Measurements from ENCODE around the gene USH1C. TPM values are rescaled to one million over a fixed set of nuclear protein-coding genes. Genes with fewer than 3 reads are reported as not detected.

The USH1C gene
- total and polyA plus RNA-seq, 2 of the 13 experiments (the other 11 are each of a cell fraction or from before 2014, with no cell fraction given): not detected

GRCh38 chr11:17524221-17524620 lies 20.0 kb downstream of the USH1C start (continued):
- no peak for TF ChIP-seq ZHX2 (IDR thresholded peaks at IDR 0.05; ENCODE audit: low read depth)
- TF ChIP-seq ZHX2 (CRISPR knock-in tag; IDR thresholded peaks at IDR 0.05; ENCODE audit: borderline replicate concordance): no peak

- in situ Hi-C loops (cut with HindIII; ENCODE audit: extremely low pct_ligation_motif_present, low pct_unique_long_range_greater_than_20kb): loop anchor here (25.0 kb wide), 1 partner anchor 285 kb away; no protein-coding TSS in a partner anchor
- no peak overlapping the region for H3K4me3 ChIP-seq (replicated peaks in 1 of 3; ENCODE audit: insufficient read depth in 1 of 3, low read depth in 2 of 3, low read length in 3 of 3)
- no peak overlapping the region for H2AFZ ChIP-seq (ENCODE audit: low read length)
- CTCF ChIA-PET (ENCODE audit: low intra/inter-chr PET ratio, low total read pairs): no interaction called here
- no TSS peak for BruUV-seq (replicated peaks)
- no peaks in the 10 kb centered on the region for H3K4me1 ChIP-seq (ENCODE audit: insufficient read depth, low read length)
- H3K36me3 ChIP-seq (replicated peaks in 1 of 2; ENCODE audit: control insufficient read depth in 1 of 2, insufficient read depth in 2 of 2, low read length in 2 of 2): no peaks in the 10 kb centered on the region
- H3K9ac ChIP-seq (ENCODE audit: insufficient read depth, low read depth, low read length): no peak overlapping the region
- POLR2A ChIA-PET: no interaction called here
- DNase-seq (ENCODE audit: low spot score) (no peak), ATAC-seq (no peak), FAIRE-seq (no peak)
- no peaks in the 10 kb centered on the region for H4K20me1 ChIP-seq (ENCODE audit: insufficient read depth, low read length)
- H3K79me2 ChIP-seq (ENCODE audit: insufficient read depth, low read length): no peaks in the 10 kb centered on the region
- H3K27me3 ChIP-seq (ENCODE audit: control insufficient read depth in 1 of 2, insufficient read depth in 2 of 2, low read length in 2 of 2): peaks cover 0 to 4% of the 10 kb centered on the region in 2 experiments; a peak in 2 of 5 replicates
- no peak overlapping the region for H3K27ac ChIP-seq (ENCODE audit: extremely low read length, insufficient read depth, low read length)
- 46% methylated on average over 4 of the region's 17 CpGs for WGBS (ENCODE audit: low lambda C conversion rate)
- intact Hi-C loops (cut with micrococcal nuclease; ENCODE audit: unreplicated experiment): no loop called here
- no peak overlapping the region for H3K4me2 ChIP-seq (ENCODE audit: low read depth, low read length)
- H3K9me3 ChIP-seq (ENCODE audit: low read length): no peaks in the 10 kb centered on the region
- TF ChIP-seq FIP1L1 (IDR thresholded peaks at IDR 0.05; ENCODE audit: borderline replicate concordance, insufficient read depth, low read depth, low read length) (no peak), ZNF572 (CRISPR knock-in tag; IDR thresholded peaks at IDR 0.05) (no peak), ZNF143 (CRISPR knock-in tag; IDR thresholded peaks at IDR 0.05) (no peak), FOXA3 (CRISPR knock-in tag; IDR thresholded peaks at IDR 0.05) (no peak), PAX8 (CRISPR knock-in tag; IDR thresholded peaks at IDR 0.05; ENCODE audit: borderline replicate concordance) (no peak), ZNF878 (CRISPR knock-in tag; IDR thresholded peaks at IDR 0.05) (no peak), SPEN (CRISPR knock-in tag; IDR thresholded peaks at IDR 0.05; ENCODE audit: low read depth) (no peak), ZNF44 (CRISPR knock-in tag; IDR thresholded peaks at IDR 0.05) (no peak), EZH2 (conservative IDR thresholded peaks at IDR 0.05; ENCODE audit: low read depth, low read length) (no peak), GFI1 (CRISPR knock-in tag; IDR thresholded peaks at IDR 0.05; ENCODE audit: borderline replicate concordance) (no peak)
- TF ChIP-seq, protein P1, sequence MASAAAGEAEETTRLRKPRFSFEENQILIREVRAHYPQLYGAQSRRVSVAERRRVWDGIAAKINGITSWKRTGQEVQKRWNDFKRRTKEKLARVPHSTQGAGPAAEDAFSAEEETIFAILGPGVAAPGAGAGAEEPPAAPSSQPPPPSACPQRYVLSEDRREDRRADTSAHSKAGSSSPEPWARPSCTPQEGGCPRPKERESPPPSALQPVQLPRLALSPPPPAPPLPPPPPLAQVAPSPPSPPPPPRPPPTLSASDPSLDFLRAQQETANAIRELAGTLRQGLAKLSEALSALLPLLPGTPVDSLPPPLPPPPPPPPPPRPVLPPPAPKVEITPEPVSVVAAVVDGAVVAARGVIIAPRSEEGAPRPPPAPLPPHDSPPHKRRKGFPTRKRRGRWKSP (CRISPR knock-in tag; IDR thresholded peaks at IDR 0.05): no peak
- TF ChIP-seq, protein P2, sequence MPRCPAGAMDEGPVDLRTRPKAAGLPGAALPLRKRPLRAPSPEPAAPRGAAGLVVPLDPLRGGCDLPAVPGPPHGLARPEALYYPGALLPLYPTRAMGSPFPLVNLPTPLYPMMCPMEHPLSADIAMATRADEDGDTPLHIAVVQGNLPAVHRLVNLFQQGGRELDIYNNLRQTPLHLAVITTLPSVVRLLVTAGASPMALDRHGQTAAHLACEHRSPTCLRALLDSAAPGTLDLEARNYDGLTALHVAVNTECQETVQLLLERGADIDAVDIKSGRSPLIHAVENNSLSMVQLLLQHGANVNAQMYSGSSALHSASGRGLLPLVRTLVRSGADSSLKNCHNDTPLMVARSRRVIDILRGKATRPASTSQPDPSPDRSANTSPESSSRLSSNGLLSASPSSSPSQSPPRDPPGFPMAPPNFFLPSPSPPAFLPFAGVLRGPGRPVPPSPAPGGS (CRISPR knock-in tag; IDR thresholded peaks at IDR 0.05): no peak
- TF ChIP-seq, protein P3, sequence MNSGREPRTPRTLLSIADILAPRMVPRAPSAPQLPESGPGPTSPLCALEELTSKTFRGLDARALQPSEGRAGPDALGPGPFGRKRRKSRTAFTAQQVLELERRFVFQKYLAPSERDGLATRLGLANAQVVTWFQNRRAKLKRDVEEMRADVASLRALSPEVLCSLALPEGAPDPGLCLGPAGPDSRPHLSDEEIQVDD (CRISPR knock-in tag; IDR thresholded peaks at IDR 0.05; ENCODE audit: borderline replicate concordance): no peak
These were observed 21.6 kb downstream of the USH1C start for GRCh38 chr11:17522655-17523054.
